ENCODE measurements around the gene PIEZO1.
A peak's percentile ranks its signal among the peaks of the same experiment; 100 is the strongest.
"Not testable (repeated sequence)": the region's sequence is repeated elsewhere in the genome, so short reads cannot be mapped to it uniquely, and the experiment has no call there.

Gene PIEZO1

GRCh38 chr16:88803264-88803987 is 18.4 kb upstream of the PIEZO1 start, which contains the start of gene CDT1:
Gene CDT1, plus strand, starts transcription at chr16:88803789. Its CDS starts 43 bp downstream, at chr16:88803832.
- DNase-seq (ENCODE audit: low read depth) = peak; percentile 57

GRCh38 chr16:88800277-88800592 is 15.2 kb upstream of the PIEZO1 start:
- no peak for DNase-seq (ENCODE audit: low read depth)

DNA sequence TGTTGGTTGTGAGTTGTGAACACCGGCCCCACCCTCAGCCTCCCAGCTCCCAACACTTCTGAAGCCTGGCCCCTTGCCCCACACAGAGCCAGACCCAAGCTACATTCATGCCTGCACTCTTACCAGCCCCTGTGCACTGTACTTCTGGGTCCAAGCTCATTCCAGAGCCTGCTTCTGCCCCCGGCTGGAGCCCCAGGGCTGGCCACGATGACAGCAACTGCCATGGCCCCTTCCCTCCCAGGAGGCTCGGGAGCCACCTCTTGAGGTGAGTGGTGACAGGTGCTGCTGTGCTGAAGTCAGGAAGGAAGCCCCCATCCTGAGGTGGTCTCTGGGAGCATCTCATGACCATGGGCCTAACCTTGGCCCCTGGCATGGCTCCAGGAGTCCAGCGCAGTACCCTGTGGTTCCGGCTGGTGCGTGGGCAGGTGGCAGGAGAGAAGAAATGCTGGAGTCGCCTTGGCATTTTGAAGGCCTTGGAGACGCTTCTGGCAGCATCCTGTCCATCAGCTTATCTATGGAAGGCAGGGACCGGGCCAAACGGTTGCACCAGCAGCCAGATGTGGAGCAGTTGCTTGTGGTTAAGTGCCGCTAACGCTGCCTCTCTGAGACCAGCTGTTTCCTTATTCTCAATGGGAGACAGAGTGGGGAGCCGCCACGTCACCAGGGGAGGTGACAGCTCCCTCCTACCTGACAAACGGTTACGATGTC is 14.7 kb upstream of the PIEZO1 start:
- no peak for DNase-seq (ENCODE audit: low read depth)

DNA sequence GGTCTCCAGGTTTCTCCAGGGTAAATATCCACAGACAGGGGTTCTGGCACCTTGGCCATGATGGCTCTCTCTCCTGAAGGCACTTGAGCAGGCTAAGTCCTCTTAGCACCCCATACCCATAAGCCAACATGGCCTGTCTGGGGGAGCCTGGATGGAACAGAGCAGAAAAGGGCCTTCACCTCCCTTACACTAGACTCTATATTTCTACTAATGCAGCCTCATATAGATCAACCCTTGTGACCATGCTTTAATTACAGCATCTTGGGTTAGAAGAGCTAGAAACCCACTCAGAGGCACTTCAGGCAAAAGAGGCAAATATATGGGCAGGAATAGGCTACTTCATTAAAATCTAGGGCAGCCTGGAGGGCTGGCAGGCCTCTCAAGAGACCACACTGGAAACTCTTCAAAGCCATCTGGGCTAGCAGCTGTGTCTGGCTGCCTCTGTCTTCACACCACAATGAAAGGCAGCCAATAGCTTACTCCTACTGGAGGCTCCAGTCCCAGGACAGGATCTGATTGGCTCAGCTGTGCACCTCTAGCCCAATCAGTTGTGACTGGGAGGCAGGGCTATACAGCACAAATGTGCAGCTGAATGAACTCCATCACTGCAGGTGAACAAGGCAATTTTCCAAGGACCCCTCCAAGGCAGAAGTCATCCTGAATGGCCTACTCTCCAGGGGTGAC is 13.9 kb upstream of the PIEZO1 start:
- no peak for DNase-seq (ENCODE audit: low read depth)

GRCh38 chr16:88798073-88798472 is 13.1 kb upstream of the PIEZO1 start:
- DNase-seq (ENCODE audit: low read depth) = no peak

GRCh38 chr16:88796278-88796677 is 11.3 kb upstream of the PIEZO1 start:
- DNase-seq (ENCODE audit: low read depth) = no peak

DNA sequence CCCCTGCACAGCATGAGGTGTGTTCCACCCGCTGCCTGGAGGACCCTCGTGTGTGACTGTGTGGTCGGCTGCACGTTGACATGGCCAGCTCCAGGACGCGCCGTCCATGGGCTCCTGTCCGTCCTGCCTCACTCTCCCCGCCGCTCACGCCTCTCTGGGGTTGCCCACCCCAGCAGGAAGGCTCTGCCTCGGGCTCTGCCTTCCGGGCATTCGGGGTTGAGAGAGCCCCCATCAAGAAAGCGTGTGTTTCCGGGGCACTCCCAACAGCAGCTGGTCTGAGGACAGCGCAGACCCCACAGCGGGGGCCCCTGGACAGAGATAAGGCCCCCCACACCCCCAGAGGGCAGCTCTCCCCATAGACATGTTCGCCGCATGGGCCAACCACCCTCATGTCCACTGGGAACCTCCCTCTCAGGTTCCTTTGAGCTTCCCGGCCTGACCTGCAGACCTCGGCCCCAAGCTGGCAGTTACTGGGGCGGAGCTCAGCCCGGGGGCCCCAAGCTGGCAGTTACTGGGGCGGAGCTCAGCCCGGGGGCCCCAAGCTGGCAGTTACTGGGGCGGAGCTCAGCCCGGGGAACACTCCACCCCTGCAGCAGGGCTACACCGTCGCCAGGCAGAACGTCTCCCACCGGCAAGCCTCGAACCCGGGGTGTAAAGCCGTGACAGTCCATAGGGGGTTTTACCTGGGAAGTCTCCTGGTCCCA is 8.4 kb upstream of the PIEZO1 start:
- DNase-seq (ENCODE audit: low read depth) = no peak

- no peak for DNase-seq (ENCODE audit: low read depth)
Observed at GRCh38 chr16:88792668-88793250, 7.7 kb upstream of the PIEZO1 start.

GRCh38 chr16:88792078-88792550 is 7.1 kb upstream of the PIEZO1 start:
- no peak for DNase-seq (ENCODE audit: low read depth)

DNA sequence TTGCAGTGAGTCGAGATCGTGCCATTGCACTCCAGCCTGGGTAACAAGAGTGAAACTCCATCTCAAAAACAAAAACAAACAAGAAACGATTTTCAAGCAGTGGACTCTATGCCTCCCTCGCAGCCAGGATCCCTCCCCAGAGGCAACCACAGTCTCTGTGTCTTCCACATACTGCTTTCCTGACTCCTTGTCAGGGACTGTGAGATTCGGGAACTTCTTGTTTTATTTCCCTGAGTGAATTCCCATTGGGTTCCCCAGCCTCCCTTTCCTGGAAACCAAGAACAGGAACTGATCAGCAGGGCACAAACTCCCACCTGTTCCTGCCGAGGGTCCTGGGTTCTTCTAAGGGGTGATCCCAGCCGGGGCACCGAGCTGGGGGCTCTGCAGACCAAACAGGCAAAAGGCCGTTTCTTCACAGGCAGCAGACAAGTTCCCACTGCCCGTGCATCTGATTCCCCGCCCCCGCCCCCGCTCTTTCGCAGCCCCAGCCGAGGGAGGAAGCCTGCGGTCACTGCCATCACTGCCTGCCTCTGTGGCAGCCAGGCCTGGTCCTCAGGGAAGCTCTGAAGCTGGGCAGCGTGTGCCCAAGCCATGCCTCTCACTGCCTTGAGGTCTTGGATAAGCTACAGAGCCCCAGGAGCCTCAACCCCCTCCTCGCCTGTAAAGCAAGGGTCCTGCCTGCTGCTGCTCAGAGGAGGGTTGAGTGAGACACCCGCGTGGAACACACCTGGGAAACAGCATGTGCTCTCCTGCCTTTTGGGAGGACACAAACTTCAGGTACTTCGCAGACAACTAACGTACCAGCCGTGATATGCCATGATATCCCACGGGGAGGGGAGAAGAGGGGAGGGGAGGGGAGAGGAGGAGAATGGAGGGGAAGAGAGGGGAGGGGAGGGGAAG is 5.5 kb upstream of the PIEZO1 start:
- peak; percentile 33 for DNase-seq (ENCODE audit: low read depth)

GRCh38 chr16:88789594-88789993 is 4.6 kb upstream of the PIEZO1 start:
- DNase-seq (ENCODE audit: low read depth) = no peak

GRCh38 chr16:88788749-88789148 is 3.7 kb upstream of the PIEZO1 start:
- DNase-seq (ENCODE audit: low read depth) = not testable (repeated sequence)

GRCh38 chr16:88787579-88788314 is 2.7 kb upstream of the PIEZO1 start:
- DNase-seq (ENCODE audit: low read depth) = no peak

DNA sequence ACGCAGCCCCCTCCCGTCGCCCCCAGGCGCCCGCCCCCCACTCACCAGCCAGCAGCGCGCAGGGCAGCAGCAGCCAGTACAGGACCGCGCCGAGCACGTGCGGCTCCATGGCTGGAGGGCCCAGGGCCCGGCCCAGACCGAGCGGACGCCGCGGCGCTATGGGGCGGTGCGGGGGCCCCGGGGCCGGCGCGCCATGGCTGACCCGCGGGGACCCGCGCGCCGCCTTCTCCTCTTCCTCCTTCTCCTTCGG is 239 bp downstream of the PIEZO1 start:
- DNase-seq (ENCODE audit: low read depth) = no peak

GRCh38 chr16:88784074-88784855 is 755 bp downstream of the PIEZO1 start:
- peak; percentile 64 for DNase-seq (ENCODE audit: low read depth)

GRCh38 chr16:88783391-88784073 is 1.5 kb downstream of the PIEZO1 start:
- DNase-seq (ENCODE audit: low read depth) = peak; percentile 46

- peak; percentile 64 for DNase-seq (ENCODE audit: low read depth)
Observed at GRCh38 chr16:88782454-88783390, 2.3 kb downstream of the PIEZO1 start.
